ENCODE results near the gene SLC37A2. TPM values are rescaled to one million over a fixed set of nuclear protein-coding genes. Genes with fewer than 3 reads are reported as not detected.

The SLC37A2 gene
- total RNA-seq, 6 donors from 2014 or later = 3.5 to 32.5 (median 19.1) TPM

DNA sequence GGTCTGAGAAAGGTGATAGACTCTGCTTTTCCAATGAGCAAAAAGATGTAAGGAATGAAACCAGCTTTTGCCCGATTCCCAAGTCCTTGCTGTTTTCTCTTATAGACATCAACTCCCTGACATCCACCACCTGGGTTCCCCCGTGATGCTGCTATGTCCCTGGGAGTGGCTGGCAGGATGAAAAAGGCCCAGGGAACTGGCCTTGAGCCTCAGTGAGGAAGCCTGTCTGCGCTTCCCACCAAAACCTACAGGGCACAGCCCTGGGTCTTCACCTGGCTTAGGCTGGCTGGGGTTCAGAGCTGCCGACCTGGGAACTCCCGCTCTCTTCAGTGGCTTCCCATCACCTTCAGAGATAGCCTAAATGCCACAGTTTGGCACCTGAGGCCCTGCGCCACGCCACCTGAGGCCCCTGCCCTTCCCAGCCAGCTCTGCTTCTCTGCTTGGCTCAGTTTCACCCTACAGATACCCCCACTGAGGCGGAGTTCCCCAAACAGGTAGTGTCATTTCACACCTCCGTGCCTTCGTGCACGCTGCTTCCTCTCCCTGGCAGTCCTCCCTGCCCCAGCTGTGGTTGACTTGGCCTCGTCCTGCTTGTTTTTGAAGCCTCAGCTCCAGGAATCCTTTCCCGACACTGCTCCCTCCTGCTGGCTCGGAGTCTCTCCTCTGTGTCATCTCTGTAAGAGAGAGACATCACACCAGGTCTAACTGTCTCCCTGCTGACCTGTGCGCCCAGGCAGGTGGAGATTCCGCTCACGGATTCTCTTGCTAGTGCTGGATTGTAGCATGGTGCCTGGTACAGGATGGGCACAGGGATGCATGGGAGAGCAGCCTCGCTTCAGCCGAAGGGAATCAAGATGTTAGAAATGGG lies 10.7 kb downstream of the SLC37A2 start:
- no peak overlapping the region for H3K27ac ChIP-seq
- TF ChIP-seq EP300 (IDR thresholded peaks at IDR 0.05) = no peak
- TF ChIP-seq, protein P1, sequence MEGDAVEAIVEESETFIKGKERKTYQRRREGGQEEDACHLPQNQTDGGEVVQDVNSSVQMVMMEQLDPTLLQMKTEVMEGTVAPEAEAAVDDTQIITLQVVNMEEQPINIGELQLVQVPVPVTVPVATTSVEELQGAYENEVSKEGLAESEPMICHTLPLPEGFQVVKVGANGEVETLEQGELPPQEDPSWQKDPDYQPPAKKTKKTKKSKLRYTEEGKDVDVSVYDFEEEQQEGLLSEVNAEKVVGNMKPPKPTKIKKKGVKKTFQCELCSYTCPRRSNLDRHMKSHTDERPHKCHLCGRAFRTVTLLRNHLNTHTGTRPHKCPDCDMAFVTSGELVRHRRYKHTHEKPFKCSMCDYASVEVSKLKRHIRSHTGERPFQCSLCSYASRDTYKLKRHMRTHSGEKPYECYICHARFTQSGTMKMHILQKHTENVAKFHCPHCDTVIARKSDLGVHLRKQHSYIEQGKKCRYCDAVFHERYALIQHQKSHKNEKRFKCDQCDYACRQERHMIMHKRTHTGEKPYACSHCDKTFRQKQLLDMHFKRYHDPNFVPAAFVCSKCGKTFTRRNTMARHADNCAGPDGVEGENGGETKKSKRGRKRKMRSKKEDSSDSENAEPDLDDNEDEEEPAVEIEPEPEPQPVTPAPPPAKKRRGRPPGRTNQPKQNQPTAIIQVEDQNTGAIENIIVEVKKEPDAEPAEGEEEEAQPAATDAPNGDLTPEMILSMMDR (IDR thresholded peaks at IDR 0.05) = no peak
- no peak for TF ChIP-seq POLR2A (IDR thresholded peaks at IDR 0.05)
- no peak for TF ChIP-seq POLR2AphosphoS5 (IDR thresholded peaks at IDR 0.05)
- DNase-seq (no peak), ATAC-seq (ENCODE audit: low FRiP score in 2 of 2) (no peak)
- H3K9me3 ChIP-seq = no peaks in the 10 kb centered on the region
- H3K4me1 ChIP-seq = peaks cover 0 to 14% (median 8%) of the 10 kb centered on the region in 4 donors
- WGBS, 2 donors = 82 to 84% methylated on average over 19 of the region's 19 CpGs
- H3K4me3 ChIP-seq = no peak overlapping the region
- H3K27me3 ChIP-seq = no peaks in the 10 kb centered on the region
- no peaks in the 10 kb centered on the region for H3K36me3 ChIP-seq

DNA sequence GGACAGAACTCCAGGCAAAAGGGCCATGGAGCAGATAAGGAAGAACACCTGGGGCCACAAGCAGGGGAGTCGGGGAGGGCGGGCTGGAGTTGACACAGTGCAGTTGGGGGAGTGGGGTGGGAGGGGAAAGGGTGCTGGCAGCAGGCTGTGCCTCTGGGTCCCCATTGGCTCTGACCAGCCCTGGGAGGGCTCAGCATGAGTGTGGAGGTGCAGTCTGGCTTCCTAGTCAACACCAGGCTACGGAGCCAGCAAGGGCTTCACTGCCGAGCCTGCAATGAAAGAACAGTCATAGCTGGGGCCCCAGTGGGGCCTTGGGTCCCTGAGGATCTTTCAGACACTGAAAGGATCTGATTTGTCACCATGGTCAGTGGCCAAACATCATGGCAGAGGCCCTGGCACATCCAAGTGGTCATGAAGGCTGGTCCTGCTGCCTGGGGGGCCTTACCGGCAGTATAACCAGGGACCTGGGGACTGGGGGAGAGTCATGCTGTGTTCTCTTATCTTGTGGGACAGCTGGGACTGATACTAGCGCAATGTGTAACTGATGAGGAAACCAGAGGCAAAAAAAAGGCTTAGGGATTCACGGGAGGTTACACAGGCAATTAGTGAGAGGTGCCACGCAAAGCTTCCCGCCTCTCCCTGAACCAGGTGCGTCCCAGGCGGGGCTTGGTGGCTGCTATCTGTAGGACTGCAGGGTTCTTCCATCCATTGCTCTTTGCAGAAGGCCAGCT lies 11.6 kb downstream of the SLC37A2 start:
- Histone ChIP-seq H3K4me1 (peaks cover 0 to 14% (median 7%) of the 10 kb centered on the region in 4 donors), H3K9me3 (no peaks in the 10 kb centered on the region), H3K4me3 (no peak overlapping the region), H3K27ac (no peak overlapping the region), H3K27me3 (no peaks in the 10 kb centered on the region), H3K36me3 (no peaks in the 10 kb centered on the region)
- TF ChIP-seq POLR2AphosphoS5 (IDR thresholded peaks at IDR 0.05) (no peak), POLR2A (IDR thresholded peaks at IDR 0.05) (no peak), EP300 (IDR thresholded peaks at IDR 0.05) (no peak)
- TF ChIP-seq, protein P1 (IDR thresholded peaks at IDR 0.05) = no peak
- DNase-seq (no peak), ATAC-seq (ENCODE audit: low FRiP score in 2 of 2) (no peak)
- 85 to 86% methylated on average over 9 to 10 of the region's 11 CpGs for WGBS, 2 donors

DNA sequence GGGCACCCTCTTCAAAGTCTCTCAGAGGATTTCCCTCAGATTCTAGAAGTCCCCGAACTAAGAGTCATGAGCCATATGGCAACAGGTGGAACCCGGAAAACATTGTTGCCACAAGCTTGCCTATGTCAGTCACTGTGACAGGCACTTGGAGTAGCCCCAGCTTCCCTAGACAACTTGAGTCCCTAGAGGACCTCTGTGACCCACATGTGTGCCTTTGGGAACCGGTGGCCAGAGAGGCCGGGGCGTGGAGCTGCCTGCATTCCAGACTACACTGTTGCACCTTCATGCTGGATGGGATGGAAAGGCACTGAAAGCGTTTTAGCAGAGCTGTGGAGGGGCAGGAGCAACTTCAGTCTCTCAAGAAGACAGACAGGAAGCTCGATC lies 12.1 kb downstream of the SLC37A2 start:
- no peak overlapping the region for H3K27ac ChIP-seq
- no peaks in the 10 kb centered on the region for H3K9me3 ChIP-seq
- H3K36me3 ChIP-seq = no peaks in the 10 kb centered on the region
- no peaks in the 10 kb centered on the region for H3K27me3 ChIP-seq
- DNase-seq = no peak
- H3K4me3 ChIP-seq = no peak overlapping the region
- TF ChIP-seq EP300 (IDR thresholded peaks at IDR 0.05) = no peak
- peak in 1 of 4 donors; percentile 14 for TF ChIP-seq POLR2A (IDR thresholded peaks at IDR 0.05)
- TF ChIP-seq, protein P1 (IDR thresholded peaks at IDR 0.05) = no peak
- TF ChIP-seq POLR2AphosphoS5 (IDR thresholded peaks at IDR 0.05) = no peak
- ATAC-seq (ENCODE audit: low FRiP score in 2 of 2) = no peak
- WGBS, 2 donors = 82 to 83% methylated on average over 1 to 7 of the region's 7 CpGs
- peaks cover 0 to 14% (median 6%) of the 10 kb centered on the region in 4 donors for H3K4me1 ChIP-seq

DNA sequence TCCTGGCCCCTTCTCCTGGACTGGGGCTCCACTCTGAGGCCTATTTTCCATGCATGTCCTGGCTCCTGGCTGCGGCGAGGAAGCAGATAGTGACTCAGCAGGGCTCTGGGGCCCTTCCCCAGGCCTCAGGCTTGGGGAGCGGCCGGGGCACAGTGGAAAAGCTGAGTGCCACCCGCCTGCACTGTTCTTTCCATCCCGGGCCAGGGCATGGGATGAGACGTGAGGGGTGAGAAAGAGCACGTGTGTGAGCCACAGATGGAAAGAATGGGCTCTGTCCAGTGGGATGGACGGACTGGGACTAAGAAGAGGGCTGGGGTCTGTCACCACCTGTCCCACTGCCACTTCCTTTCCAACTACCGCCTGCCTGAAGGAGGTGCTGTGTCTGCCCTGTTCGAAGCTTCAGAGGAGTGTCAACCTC lies 12.8 kb downstream of the SLC37A2 start:
- Histone ChIP-seq H3K4me1 (peaks cover 0 to 10% (median 4%) of the 10 kb centered on the region in 4 donors), H3K4me3 (no peak overlapping the region), H3K9me3 (no peaks in the 10 kb centered on the region), H3K27ac (no peak overlapping the region), H3K27me3 (no peaks in the 10 kb centered on the region), H3K36me3 (no peaks in the 10 kb centered on the region)
- no peak for TF ChIP-seq POLR2A (IDR thresholded peaks at IDR 0.05)
- TF ChIP-seq EP300 (IDR thresholded peaks at IDR 0.05) = no peak
- TF ChIP-seq POLR2AphosphoS5 (IDR thresholded peaks at IDR 0.05) = no peak
- TF ChIP-seq, protein P1 (IDR thresholded peaks at IDR 0.05) = no peak
- ATAC-seq (ENCODE audit: low FRiP score in 2 of 2) (no peak), DNase-seq (no peak)
- 81 to 98% methylated on average over 9 to 11 of the region's 11 CpGs for WGBS, 2 donors

Measured in upper lobe of left lung (tissue), 6 donors.